MM.1S (cell line): Measurements from ENCODE around the gene DENND5B.

Source experiments
- DNase-seq: peaks from one replicate; pipeline ENCODE4 v3.0.0-alpha.2; 2015
- H2AFZ ChIP-seq: fragments of 300-600 bp; sonication (generic); 2 replicates; pipeline ENCODE4 v1.6.0; 2016; ENCODE audit warnings: antibody characterized with exemption, low read length
- H3F3A ChIP-seq: fragments of 300-600 bp; sonication (generic); 2 replicates; pipeline ENCODE4 v1.6.1; 2016; ENCODE audit warnings: mild to moderate bottlenecking, antibody characterized with exemption, low read length, moderate library complexity, mixed read lengths; ENCODE audit not compliant: insufficient read depth
- H3K27ac ChIP-seq: fragments of 300-600 bp; sonication (generic); 2 replicates; pipeline ENCODE4 v1.5.1; 2016; ENCODE audit warnings: mild to moderate bottlenecking, low read length
- H3K27me3 ChIP-seq: fragments of 300-600 bp; sonication (generic); replicated peaks from 2 replicates; pipeline ENCODE4 v1.6.0; 2016; ENCODE audit warnings: low read length; ENCODE audit not compliant: insufficient read depth
- H3K36me3 ChIP-seq: fragments of 300-600 bp; sonication (generic); replicated peaks from 2 replicates; pipeline ENCODE4 v1.6.1; 2016; ENCODE audit warnings: mild to moderate bottlenecking, low read length, mixed read lengths; ENCODE audit not compliant: insufficient read depth
- H3K4me1 ChIP-seq: fragments of 300-600 bp; sonication (generic); 2 replicates; pipeline ENCODE4 v1.6.1; 2016; ENCODE audit warnings: low read length, mixed read lengths
- H3K4me2 ChIP-seq: fragments of 300-600 bp; sonication (generic); 2 replicates; pipeline ENCODE4 v1.6.0; 2016; ENCODE audit warnings: low read depth, low read length
- H3K4me3 ChIP-seq: fragments of 300-600 bp; sonication (generic); 2 replicates; pipeline ENCODE4 v1.5.1; 2016; ENCODE audit warnings: low read length, mixed read lengths
- H3K79me2 ChIP-seq: fragments of 300-600 bp; sonication (generic); 2 replicates; pipeline ENCODE4 v1.6.1; 2016; ENCODE audit warnings: mixed run types, low read length, mixed read lengths
- H3K9ac ChIP-seq: fragments of 300-600 bp; sonication (generic); 2 replicates; pipeline ENCODE4 v1.6.1; 2016; ENCODE audit warnings: low read length, mixed read lengths
- H3K9me2 ChIP-seq: fragments of 300-600 bp; sonication (generic); replicated peaks from 2 replicates; pipeline ENCODE4 v1.6.1; 2016; ENCODE audit warnings: mild to moderate bottlenecking, low read length, mixed read lengths; ENCODE audit not compliant: insufficient read depth
- H3K9me3 ChIP-seq: fragments of 300-600 bp; sonication (generic); replicated peaks from 2 replicates; pipeline ENCODE4 v1.6.1; 2016; ENCODE audit warnings: mild to moderate bottlenecking, low read length, mixed read lengths; ENCODE audit not compliant: insufficient read depth
- H4K20me1 ChIP-seq: fragments of 300-600 bp; sonication (generic); 2 replicates; pipeline ENCODE4 v1.6.1; 2016; ENCODE audit warnings: mild to moderate bottlenecking, low read length, moderate library complexity, mixed read lengths; ENCODE audit not compliant: insufficient read depth
- CTCF ChIP-seq: fragments of 300-600 bp; sonication (generic); IDR thresholded peaks from 2 replicates; pipeline ENCODE4 v1.5.1; 2016; ENCODE audit warnings: antibody characterized with exemption, low read length, mixed read lengths
- EZH2 ChIP-seq: fragments of 300-600 bp; sonication (generic); optimal IDR thresholded peaks from 2 replicates; pipeline ENCODE3; 2017; ENCODE audit warnings: low read depth, mild to moderate bottlenecking, antibody characterized with exemption, low read length, mixed read lengths
- EZH2phosphoT487 ChIP-seq: fragments of 300-600 bp; sonication (generic); IDR thresholded peaks from 2 replicates; pipeline ENCODE4 v1.6.1; 2018; ENCODE audit warnings: antibody characterized with exemption, low read length

DENND5B gene

GRCh38 chr12:31337952-31338351, 253.0 kb downstream of the DENND5B start:
- H3K27me3 ChIP-seq: no peaks in the 10 kb centered on the region
- no peaks in the 10 kb centered on the region for H3K9me3 ChIP-seq
- H3K4me3 ChIP-seq: no peak overlapping the region
- H3K9ac ChIP-seq: no peak overlapping the region
- H3K27ac ChIP-seq: no peak overlapping the region
- H3F3A ChIP-seq: no peaks in the 10 kb centered on the region
- no peaks in the 10 kb centered on the region for H3K36me3 ChIP-seq
- no peaks in the 10 kb centered on the region for H3K9me2 ChIP-seq
- H3K4me1 ChIP-seq: no peaks in the 10 kb centered on the region
- H2AFZ ChIP-seq: no peak overlapping the region
- no peaks in the 10 kb centered on the region for H3K79me2 ChIP-seq
- no peaks in the 10 kb centered on the region for H4K20me1 ChIP-seq
- DNase-seq: no peak
- no peak for TF ChIP-seq CTCF
- TF ChIP-seq EZH2phosphoT487: no peak
- no peak for TF ChIP-seq EZH2
- H3K4me2 ChIP-seq: no peak overlapping the region
